Measurements from ENCODE around the gene PHF20. TPM values are rescaled to one million over a fixed set of nuclear protein-coding genes. Genes with fewer than 3 reads are reported as not detected.

The PHF20 gene
- total and polyA plus RNA-seq, 4 donors, result 17.5 to 51.5 (median 32.6) TPM

DNA sequence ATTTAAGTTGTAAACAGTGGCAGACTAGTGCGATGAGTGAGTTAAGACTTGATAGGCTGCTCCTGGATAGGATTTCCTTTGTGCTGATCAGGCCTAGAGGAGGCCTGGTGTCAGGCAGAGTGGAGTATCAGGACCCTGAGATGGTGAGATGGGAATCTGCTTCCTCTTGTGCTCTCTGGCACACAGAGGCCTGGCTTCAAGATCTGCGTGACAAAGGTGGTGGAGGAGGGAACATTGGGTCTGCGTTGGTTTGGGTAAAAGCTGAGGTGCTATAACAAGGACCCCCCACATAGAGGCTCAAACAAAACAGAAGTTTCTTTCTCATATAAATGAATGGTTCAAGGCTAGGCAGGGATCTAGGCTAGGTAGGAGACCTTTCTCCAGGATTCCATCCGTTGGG, 162.2 kb downstream of the PHF20 start:
- ATAC-seq (ENCODE audit: insufficient read depth, low FRiP score), result no peak
- no peak overlapping the region for H3K4me3 ChIP-seq
- 92 to 95% methylated on average over 4 of the region's 4 CpGs for WGBS, 2 donors

GRCh38 chr20:35939264-35939663, 167.4 kb downstream of the PHF20 start:
- no peak for ATAC-seq (ENCODE audit: insufficient read depth, low FRiP score)
- no peaks in the 10 kb centered on the region for H3K4me1 ChIP-seq (ENCODE audit: control insufficient read depth in 5 of 5, insufficient read depth in 5 of 5, low read length in 5 of 5)
- H3K27ac ChIP-seq (ENCODE audit: low read depth in 1 of 2, low read length in 1 of 2), result no peak overlapping the region
- WGBS, 2 donors, result 93 to 95% methylated on average over 3 of the region's 3 CpGs
- DNase-seq, result no peak
- TF ChIP-seq CTCF (IDR thresholded peaks at IDR 0.05; ENCODE audit: control extremely low read depth, extremely low read depth), result no peak
- H3K4me3 ChIP-seq, result no peak overlapping the region
- peaks cover 17 to 32% (median 27%) of the 10 kb centered on the region in 4 donors for H3K36me3 ChIP-seq (ENCODE audit: control insufficient read depth in 4 of 4, insufficient read depth in 4 of 4, low read length in 4 of 4)
- no peaks in the 10 kb centered on the region for H3K9me3 ChIP-seq (ENCODE audit: control insufficient read depth in 4 of 4, insufficient read depth in 3 of 4, low read length in 3 of 4)
- no peak overlapping the region for H3K9ac ChIP-seq (ENCODE audit: insufficient read depth in 1 of 2, low read length in 2 of 2)
- H3K27me3 ChIP-seq (ENCODE audit: control insufficient read depth in 3 of 3, insufficient read depth in 3 of 3, low read length in 2 of 3), result no peaks in the 10 kb centered on the region

More for the DNA sequence above, 162.2 kb downstream of the PHF20 start:
- Histone ChIP-seq H3K9ac (ENCODE audit: insufficient read depth in 1 of 2, low read length in 2 of 2) (no peak overlapping the region), H3K27ac (ENCODE audit: low read depth in 1 of 2, low read length in 1 of 2) (no peak overlapping the region), H3K4me1 (ENCODE audit: control insufficient read depth in 5 of 5, insufficient read depth in 5 of 5, low read length in 5 of 5) (no peaks in the 10 kb centered on the region), H3K9me3 (ENCODE audit: control insufficient read depth in 4 of 4, insufficient read depth in 3 of 4, low read length in 3 of 4) (no peaks in the 10 kb centered on the region), H3K27me3 (ENCODE audit: control insufficient read depth in 3 of 3, insufficient read depth in 3 of 3, low read length in 2 of 3) (no peaks in the 10 kb centered on the region), H3K36me3 (ENCODE audit: control insufficient read depth in 4 of 4, insufficient read depth in 4 of 4, low read length in 4 of 4) (peaks cover 14 to 23% (median 20%) of the 10 kb centered on the region in 4 donors)
- TF ChIP-seq CTCF (IDR thresholded peaks at IDR 0.05; ENCODE audit: control extremely low read depth, extremely low read depth), result no peak
- no peak for DNase-seq

DNA sequence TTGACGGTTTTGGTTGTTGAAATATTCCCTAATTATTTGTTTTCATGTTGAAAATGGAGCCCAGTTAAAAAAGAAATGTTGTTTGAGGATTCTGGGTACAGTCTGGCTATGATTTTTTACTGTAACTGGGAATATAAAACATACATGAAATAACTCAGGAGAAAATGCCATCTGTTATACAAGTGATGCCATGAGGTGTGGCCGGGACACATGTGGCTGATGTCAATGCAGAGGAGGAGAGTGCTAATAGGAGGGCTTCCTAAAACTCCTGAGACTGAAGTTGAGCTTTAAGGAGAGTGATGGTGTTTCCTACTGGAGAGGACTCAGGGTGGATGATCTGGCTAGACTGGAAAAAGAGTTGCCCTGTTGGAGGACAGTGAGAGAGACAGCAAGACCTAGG, 169.8 kb downstream of the PHF20 start:
- no peak overlapping the region for H3K27ac ChIP-seq (ENCODE audit: low read depth in 1 of 2, low read length in 1 of 2)
- no peaks in the 10 kb centered on the region for H3K9me3 ChIP-seq (ENCODE audit: control insufficient read depth in 4 of 4, insufficient read depth in 3 of 4, low read length in 3 of 4)
- H3K4me1 ChIP-seq (ENCODE audit: control insufficient read depth in 5 of 5, insufficient read depth in 5 of 5, low read length in 5 of 5), result no peaks in the 10 kb centered on the region
- peaks cover 23 to 43% (median 33%) of the 10 kb centered on the region in 4 donors for H3K36me3 ChIP-seq (ENCODE audit: control insufficient read depth in 4 of 4, insufficient read depth in 4 of 4, low read length in 4 of 4)
- DNase-seq (no peak), ATAC-seq (ENCODE audit: insufficient read depth, low FRiP score) (no peak)
- 91 to 96% methylated on average over 2 of the region's 2 CpGs for WGBS, 2 donors
- no peak overlapping the region for H3K4me3 ChIP-seq
- H3K9ac ChIP-seq (ENCODE audit: insufficient read depth in 1 of 2, low read length in 2 of 2), result no peak overlapping the region
- no peaks in the 10 kb centered on the region for H3K27me3 ChIP-seq (ENCODE audit: control insufficient read depth in 3 of 3, insufficient read depth in 3 of 3, low read length in 2 of 3)
- TF ChIP-seq CTCF (IDR thresholded peaks at IDR 0.05; ENCODE audit: control extremely low read depth, extremely low read depth), result no peak

GRCh38 chr20:35942243-35942642, 170.4 kb downstream of the PHF20 start:
- TF ChIP-seq CTCF (IDR thresholded peaks at IDR 0.05; ENCODE audit: control extremely low read depth, extremely low read depth), result no peak
- DNase-seq, result no peak
- H3K9me3 ChIP-seq (ENCODE audit: control insufficient read depth in 4 of 4, insufficient read depth in 3 of 4, low read length in 3 of 4), result no peaks in the 10 kb centered on the region
- peaks cover 24 to 45% (median 34%) of the 10 kb centered on the region in 4 donors for H3K36me3 ChIP-seq (ENCODE audit: control insufficient read depth in 4 of 4, insufficient read depth in 4 of 4, low read length in 4 of 4)
- no peak overlapping the region for H3K4me3 ChIP-seq
- 56 to 58% methylated on average over 2 of the region's 2 CpGs for WGBS, 2 donors
- H3K27me3 ChIP-seq (ENCODE audit: control insufficient read depth in 3 of 3, insufficient read depth in 3 of 3, low read length in 2 of 3), result no peaks in the 10 kb centered on the region
- H3K4me1 ChIP-seq (ENCODE audit: control insufficient read depth in 5 of 5, insufficient read depth in 5 of 5, low read length in 5 of 5), result no peaks in the 10 kb centered on the region
- no peak for ATAC-seq (ENCODE audit: insufficient read depth, low FRiP score)
- H3K9ac ChIP-seq (ENCODE audit: insufficient read depth in 1 of 2, low read length in 2 of 2), result no peak overlapping the region
- no peak overlapping the region for H3K27ac ChIP-seq (ENCODE audit: low read depth in 1 of 2, low read length in 1 of 2)
